GM18858 (cell line): ENCODE results near the gene GNG4.
"Not testable (repeated sequence)": the region's sequence is repeated elsewhere in the genome, so short reads cannot be mapped to it uniquely, and the experiment has no call there.

ENCODE experiments used
- ATAC-seq: cut with Tn5 transposase; IDR thresholded peaks from one replicate; pipeline ENCODE4 v1.9.1; 2021; ENCODE audit not compliant: unreplicated experiment

GNG4 gene

DNA sequence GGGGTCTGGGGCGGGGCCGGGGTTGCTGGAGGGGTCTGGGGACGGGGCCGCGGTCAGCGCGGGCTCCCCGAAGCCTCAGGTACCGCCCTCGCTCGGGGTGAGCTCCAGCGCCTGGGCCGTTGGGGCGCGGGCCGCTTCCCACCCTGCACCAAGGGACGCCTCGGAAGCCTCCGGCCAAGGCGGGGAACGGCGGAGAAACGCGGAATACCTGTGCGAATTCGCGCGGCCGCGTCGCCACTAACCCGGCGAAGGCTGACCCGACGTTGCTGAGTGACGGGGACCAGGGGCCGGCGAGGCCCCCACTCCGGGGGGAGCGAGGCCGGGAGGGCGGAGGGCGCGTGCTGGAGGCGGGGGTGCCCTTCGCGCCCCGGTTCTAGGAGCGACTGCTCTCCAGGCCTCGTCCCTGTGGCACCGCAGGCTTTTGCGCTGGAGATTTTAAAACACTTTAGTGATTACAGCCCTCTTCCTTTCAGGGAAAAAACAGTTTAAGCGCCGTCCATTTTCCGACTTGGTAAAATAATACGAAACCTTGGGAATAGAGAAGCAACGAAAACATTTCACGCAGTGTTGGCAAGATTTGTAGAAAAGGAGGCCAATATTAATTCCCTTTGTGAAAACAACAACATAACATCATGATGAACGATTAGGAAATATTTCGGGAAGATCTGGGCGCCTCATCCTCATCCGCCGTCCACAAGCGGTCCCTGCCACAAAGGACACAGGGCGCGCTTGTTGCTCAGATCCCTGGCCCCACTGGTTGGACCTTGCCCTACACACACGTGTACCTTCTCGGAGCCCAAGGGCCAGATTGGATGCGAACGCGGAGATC is 971 bp upstream of the GNG4 start:
- ATAC-seq = no peak

GRCh38 chr1:235648954-235649367 is 623 bp downstream of the GNG4 start:
- ATAC-seq = no peak

GRCh38 chr1:235648407-235648907 is 1.1 kb downstream of the GNG4 start:
- ATAC-seq = no peak

DNA sequence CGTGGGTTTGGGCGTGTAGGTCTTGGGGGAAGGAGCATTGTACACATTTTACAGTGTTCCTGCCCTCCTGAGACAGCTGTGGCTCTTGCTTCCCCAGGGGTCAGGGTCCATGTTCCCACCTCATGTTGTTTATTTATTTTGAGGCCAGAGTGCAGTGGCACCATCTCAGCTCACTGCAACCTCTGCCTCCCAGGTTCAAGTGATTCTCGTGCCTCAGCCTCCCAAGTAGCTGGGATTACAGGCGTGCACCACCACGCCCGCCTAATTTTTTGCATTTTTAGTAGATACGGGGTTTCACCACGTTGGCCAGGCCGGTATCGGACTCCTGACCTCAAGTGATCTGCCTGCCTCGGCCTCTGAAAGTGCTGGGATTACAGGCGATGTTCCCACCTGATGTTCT is 2.0 kb downstream of the GNG4 start:
- not testable (repeated sequence) for ATAC-seq

DNA sequence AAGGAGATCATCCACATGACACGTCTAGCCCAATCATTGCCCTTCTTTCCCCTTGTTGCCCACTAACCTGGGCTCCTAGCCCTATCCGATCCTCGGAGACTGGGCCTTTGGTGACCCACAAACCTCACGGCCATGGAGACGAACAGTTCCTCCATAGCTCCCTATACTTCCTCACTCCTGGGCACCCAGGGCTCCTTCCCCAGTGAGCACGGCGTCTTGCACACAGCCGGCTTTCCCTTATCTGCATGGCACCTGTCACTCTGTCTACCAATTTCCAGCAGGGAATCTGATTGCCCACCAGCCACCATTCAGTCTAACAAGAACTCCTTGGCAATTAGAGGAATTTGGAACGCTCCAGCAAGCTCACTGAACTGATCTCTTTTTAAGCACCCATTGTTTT is 3.1 kb downstream of the GNG4 start:
- ATAC-seq = no peak

- ATAC-seq = no peak
These were observed 4.8 kb downstream of the GNG4 start for GRCh38 chr1:235644693-235645305.

GRCh38 chr1:235643837-235644692 is 5.5 kb downstream of the GNG4 start:
- ATAC-seq = no peak

DNA sequence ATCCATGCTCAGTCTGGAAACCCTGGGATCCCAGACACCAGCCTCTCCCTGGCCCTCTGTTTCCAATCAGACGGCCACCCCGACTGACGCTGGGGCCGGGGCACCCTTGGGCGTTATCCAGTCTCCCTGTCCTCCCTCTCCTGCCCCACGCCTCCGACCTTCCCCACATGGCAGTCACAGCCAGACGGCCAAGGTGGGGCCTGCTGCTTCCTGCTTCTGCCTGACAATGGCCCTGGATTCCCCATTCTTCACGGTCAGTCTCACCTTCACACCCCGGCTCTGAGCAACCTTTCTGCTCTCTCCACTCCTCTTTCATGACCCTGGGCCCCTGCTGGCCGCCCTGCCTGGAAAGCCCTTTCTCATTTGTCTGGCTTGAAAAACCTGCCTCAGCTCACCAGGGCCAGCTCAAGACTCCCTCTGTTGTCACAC is 6.6 kb downstream of the GNG4 start:
- no peak for ATAC-seq

- ATAC-seq = no peak
These were observed 7.3 kb downstream of the GNG4 start for GRCh38 chr1:235642011-235642942.

DNA sequence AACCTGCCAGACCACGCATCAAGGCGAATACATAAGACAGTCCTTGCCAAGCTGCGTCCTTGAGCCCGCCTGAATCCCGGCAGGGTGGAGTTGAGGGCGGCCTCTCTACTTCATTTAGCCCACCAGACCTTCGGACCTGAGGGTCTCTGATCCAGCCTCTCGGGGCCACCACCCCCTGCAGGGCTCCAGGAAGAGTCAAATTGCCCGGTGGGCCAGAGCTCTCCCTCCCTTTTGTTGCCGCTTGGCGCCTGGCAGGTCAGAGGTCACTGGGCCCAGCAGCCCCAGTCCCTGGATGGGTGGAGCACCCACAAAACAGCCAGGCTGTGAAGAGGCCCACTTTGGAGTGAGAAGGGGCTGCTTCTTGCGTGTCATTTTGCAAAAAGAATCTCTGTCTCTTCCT is 9.0 kb downstream of the GNG4 start:
- ATAC-seq = no peak

DNA sequence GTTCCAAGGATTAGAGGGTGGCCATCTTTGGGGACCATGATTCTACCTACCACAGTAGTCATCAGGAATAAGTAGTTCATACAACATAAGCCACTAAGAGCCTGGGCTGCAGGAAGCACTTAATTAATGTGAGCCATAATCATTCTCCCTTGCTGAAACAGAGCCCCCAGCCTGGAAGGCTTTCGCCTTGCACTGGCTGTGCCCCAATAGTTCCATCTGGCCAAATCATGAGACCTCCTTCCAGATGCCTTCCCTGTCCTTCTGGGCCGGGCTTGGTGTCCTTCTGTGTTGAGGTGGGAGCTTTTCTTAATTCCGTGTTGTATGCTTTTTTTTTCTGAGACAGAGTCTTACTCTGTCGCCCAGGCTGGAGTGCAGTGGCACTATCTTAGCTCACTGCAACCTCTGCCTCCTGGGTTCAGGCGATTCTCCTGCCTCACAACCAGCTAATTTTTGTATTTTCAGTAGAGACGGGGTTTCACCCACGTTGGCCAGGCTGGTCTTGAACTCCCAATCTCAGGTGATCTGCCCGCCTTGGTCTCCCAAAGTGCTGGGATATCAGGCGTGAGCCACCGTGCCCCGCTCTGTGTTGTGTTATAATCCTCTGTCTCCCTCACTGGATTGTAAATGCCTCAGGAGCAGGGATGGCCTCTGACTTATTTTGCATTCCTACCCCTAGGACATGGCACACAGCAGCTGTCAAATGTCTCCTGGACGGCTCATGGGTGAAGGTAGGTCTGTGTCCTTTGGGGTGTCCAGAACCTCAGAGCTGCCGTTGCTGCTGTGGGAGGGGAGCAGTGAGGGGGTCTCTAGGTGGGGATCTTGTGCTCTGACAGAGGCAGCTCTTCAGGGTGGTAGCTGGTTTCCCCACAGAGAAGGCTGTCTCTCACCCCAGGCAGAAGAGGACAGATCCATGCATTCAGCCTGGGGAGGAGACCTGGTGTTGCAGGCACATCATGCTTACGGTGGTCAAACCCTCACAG is 10.1 kb downstream of the GNG4 start:
- ATAC-seq = no peak

DNA sequence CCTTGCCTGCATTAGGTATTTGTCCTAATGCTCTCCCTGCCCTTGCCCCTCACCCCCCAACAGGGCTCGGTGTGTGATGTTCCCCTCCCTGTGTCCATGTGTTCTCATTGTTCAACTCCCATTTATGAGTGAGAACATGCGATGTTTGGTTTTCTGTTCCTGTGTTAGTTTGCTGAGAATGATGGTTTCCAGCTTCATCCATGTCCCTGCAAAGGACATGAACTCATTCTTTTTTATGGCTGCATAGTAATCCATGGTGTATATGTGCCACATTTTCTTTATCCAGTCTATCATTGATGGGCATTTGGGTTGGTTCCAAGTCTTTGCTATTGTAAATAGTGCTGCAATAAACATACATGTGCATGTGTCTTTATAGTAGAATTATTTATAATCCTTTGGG is 11.0 kb downstream of the GNG4 start:
- ATAC-seq = not testable (repeated sequence)

DNA sequence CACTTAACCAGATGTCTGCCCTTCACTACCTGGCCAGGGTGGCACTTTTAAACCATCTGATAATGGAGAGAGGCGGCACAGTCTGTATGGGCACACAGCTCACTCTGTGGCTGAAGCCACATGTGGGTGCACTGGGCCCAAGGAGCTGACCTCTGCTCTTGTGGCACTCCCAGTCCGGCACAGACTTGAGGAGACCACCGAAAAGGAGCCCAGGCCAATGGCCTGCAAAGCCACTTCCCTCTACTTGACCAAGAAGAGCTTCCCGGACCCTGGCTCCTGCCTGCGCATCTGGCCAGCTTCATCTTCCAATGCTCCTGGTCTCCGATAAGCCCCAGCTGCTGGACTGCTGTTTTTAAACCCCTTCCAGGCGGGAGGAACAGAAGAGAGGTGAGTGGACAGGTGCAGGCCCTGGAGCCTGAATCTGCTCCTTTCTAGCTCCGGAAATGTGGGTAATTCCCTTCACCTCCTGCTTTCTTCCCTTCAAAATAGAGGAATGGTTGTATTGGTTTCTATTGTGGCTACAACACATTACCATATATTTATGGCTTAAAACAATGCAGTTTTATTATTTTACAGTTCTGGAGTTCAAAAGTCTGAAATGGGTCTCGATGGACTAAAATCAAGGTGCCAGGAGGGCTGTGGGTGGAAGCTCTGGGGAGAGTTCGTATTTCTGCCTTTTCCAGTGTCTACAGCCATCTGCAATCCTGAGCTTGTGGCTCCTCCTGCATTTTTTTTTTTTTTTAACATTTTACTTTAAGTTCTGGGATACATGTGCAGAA is 11.6 kb downstream of the GNG4 start:
- no peak for ATAC-seq

- ATAC-seq = no peak
These were observed 13.5 kb downstream of the GNG4 start for GRCh38 chr1:235635938-235636662.

DNA sequence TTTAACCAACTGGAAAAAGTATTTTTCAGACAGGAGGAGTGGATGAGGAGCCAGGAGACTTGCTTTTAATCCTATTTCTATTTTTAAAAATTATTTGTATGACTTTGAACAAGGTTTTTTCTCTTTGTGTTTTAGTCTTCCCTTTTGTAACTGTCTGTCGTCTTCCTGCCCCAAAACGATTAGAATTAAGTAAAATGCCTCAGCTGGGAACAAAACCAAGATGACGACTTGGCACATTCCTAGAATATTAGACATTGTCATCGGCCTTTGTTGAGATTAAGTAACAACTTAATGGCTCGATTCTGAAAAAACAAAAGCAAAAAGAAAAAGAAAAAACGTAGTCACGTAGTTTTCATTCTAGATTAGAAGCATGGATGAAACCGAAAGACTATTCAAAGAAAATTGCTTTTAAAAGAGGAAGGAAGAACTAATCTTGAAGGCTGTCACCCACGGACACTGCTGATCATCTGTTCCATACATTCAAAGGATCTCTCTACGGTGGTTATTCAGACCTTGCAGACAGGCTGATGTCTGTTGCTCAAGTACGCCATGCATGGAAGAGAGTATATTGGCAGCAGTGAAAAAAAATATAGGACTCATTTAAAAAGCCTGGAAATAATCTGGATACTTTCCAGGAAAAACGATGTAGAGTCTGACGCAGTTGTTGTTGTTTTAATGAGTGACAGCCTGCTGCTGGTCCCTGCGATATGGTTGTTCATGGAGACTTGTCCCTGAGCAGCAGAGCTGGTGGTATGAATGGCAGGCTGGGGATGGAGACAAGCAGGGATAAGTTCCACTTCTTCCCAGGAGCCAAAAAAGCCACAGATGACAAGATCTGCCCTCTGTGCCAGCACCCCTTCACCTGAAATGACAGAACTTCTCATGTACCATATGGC is 16.8 kb downstream of the GNG4 start:
- ATAC-seq = peak; percentile 90

DNA sequence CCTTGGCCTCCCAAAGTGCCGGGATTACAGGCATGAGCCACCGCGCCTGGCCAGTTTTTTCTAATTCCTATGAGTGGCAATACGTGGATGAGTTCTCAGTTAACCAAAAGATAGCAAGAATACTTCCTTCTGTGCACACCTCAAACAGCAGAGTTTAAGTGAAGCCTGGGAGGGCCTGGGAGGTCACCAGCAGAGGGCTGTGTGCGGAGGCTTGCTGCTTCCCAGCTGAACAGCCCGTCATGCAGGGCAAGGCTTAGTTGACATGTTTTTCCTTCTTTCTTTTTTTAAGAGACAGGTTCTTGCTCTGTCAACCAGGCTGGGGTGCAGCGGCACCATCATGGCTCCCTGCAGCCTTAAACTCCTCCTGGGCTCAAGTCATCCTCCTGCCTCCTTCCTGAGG is 17.8 kb downstream of the GNG4 start:
- ATAC-seq = no peak
